GM19025 (cell line): ENCODE measurements around the gene TRPC5OS.

ENCODE experiments used
- ATAC-seq: cut with Tn5 transposase; IDR thresholded peaks from one replicate; pipeline ENCODE4 v1.9.1; 2021; ENCODE audit warnings: mild to moderate bottlenecking, low read depth, moderate library complexity; ENCODE audit not compliant: unreplicated experiment

TRPC5OS gene

DNA sequence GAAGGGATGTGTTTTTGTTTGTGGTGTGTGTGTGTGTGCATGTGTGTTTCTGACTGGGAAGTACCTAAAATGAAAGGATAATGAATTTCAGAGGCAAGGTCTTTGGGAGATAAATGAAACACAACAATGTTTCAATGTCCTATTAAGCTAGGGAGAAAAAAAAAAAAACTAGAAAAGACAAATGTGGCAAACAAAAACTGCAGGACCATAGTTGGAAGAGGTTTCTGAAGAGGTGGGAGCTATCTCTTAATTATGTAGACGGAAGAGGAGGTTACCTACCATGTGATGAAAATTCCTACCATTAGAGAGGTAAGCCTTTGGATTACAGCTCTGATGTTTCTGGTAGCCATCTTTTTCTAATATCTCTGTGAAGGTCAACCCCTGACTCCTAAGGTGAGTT lies at the start of gene TRPC5OS:
TSS of gene TRPC5OS (plus strand) at position 301 of the 400 bp plus-strand sequence. CDS start 25,669 bp downstream, outside the sequence.
- ATAC-seq: no peak

DNA sequence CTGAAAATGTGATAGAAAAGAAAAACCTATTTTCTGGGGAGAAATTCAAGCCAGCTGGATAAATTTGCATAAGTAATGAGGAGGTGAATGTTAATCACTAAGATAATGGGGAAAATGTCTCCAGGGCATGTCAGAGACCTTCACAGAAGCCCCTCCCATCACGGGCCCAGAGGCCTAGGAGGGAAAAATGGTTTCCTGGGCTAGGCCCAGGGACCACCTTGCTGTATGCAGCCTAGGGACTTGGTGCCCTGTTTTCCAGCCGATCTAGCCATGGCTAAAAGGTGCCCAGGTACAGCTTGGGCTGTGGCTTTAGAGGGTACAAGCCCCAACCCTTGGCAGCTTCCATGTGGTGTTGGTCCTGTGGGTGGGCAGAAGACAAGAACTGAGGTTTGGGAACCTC lies 46.6 kb upstream of the TRPC5OS start:
- no peak for ATAC-seq

DNA sequence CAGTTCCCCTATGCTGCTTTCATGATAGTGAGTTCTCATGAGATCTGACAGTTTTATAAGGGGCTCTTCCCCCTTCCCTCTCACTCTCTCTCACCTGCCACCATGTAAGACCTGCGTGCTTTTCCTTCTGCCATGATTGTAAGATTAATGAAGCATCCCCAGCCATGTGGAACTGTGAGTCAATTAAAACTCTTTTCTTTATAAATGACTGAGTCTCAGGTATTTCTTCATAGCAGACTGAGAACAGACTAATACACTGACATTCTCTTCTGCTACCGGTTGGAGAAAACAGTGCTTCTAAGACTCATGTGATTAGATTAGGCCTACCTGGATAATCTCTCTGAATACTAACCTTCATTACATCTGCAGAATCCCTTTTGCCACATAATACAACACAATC lies 45.4 kb upstream of the TRPC5OS start:
- no peak for ATAC-seq

DNA sequence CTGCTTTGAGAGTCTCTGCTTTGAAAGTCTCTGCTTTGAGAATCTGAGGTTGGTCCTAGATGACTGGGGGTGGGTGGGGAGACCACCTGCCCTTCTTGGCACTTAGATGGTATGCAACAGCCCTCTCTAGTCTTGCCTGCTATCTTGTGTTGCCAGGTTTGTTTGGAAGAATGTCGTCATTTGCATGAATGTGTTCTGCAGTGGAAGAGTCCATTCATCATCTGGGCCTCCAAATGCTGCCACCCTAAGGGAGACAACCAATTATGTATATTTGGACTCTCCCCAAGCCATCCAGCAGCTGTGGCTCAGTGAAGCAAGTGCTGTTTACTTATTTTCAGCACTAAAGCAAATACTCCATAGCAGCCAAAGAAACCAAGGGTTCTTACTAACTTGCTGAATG lies 44.6 kb upstream of the TRPC5OS start:
- no peak for ATAC-seq

DNA sequence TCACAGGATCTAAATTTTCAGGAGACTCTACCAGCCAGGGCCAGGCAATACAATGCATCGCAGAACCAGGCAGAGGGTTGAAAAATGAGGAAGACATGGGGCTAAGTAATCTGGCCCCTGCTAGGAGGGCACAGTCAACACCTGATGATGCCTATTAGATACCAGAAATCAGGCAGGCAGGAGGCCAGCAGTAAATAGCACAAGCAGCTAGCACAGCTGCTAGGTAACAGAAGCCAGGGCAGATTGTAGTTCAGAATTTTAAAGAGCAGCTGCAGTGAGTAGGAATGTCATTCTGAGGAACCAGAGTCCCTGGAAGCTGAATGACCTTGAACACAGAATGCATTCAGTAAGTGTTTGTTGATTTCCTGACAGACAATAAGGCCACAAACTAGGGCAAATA lies 38.8 kb upstream of the TRPC5OS start:
- ATAC-seq: no peak

DNA sequence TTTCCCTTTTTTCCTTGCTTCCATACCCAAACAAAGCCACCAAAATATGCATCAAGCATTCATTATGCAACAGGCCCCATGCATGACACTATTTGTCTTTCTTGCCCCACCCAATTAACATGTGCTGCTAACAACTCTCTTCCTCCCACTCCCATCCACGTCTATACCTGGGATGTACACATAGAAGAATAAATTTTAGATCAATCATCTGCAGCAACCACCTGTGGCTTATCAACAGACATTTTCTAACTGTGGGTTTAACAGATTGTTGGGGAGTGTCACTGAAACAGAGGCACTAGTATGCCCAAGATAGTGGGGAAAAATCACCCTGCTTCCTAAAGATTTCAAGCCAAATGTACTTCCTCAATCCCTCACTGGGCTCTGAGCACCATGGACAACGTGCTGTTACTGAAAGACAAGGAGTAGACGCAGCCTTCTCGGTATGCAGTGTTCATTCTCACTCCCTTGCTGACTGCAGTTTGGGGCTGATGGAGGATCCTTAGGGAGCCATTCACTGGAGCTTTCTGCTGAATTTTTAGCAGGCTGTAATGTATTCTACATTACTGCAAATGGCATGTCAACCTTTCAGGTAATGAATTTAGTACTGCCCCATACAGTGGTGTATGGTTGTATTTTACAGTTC lies 28.4 kb upstream of the TRPC5OS start:
- no peak for ATAC-seq

DNA sequence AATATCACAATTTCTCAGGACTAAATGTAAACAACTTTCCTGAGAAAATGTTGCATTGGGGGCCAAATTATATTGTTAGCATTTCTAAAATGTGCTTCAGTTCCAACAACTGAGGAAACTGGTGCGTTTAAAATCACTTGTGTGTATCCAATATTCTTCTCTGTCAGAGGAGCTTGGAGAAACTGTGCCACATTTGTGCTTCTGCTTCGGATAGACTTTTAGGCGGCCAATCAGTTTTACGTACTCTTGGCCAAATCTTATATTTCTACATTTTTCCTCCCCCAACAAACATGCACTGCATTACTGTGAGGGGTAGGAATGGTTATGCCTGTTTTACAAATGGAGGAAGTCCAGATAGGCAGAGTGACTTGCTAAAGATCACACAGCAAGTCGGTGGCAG lies 27.4 kb upstream of the TRPC5OS start:
- no peak for ATAC-seq

DNA sequence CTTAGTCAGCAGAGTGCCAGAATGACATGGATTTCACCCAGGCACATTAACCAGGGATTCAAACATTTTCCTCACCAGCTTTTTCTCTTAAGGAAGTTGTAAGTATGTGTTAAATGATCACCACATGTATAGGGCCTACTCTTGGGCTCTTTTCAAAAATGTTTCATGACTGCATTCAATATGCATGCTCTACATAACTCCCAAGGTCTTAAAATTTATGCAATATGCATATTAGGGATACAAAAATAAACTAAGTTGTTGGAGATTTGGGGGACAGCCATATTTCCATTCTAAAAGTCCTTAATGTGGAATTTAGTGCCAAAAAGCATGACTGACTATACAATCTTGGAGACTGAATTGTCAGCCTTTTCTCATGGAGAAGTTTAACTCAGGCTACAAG lies 25.0 kb upstream of the TRPC5OS start:
- no peak for ATAC-seq

DNA sequence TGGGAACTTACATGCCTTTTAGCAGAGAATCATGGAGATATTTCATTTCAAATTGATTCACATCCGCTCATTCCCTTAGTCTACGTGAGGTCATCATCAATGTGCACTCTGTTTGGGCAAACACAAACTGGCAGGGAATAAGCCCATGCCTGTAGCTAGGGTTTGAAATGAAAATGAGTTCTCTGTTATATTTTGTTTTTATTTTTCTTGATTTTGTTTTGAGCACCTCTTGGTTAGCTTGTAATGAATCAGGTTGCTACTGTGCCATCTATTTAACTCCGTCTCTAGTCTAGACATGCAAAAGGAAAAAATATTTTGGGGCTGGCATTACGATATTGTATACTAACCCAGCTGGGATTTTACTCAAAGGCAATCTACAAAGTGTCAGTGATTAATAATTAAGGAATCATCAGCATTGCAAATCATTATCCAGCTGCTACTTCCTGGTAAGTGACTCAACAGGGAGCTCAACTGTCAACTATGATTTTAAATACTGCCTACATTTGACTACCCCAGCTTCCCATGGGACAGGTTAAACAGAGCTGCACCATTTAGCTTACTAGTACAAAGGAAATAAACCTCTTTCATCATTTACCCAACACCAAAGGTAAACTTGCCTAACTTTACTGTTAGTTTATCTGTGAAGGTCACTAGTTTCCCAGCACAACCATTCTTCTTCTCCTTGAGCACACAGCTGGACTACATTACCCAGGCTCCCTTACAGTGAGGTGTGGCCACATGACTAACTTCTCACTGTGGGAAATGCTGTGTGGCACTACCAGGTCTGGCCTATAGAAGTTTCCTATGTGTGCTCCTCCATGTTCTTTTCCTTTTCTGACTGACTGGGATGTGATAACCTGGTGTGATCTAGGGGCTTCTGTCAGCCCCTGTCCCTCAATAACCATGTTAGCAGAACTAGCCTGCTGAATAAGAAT lies 21.2 kb upstream of the TRPC5OS start:
- no peak for ATAC-seq

DNA sequence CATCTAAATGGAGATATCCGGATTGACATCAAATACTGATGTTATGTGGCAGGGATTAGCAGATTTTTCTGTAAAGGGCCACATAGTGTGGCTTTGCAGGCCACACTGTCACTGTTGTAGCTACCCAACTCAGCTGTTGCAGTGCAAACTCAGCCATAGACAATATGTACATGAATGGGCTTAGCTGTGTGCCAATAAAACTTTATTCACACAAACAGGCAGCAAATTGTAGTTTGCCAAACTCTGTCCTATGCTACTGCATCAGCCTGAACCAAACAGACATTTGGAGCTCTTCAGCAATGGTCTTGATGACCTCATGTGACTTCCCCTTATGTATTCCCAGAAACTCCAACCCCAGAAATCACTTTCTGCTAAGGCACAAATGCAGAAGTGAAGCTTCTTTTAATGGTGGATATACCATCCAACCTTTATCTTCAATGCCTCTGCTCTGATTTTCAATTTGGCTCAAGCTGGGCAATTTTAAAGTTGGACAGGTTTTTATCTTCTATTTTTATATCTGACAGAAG lies 18.4 kb upstream of the TRPC5OS start:
- no peak for ATAC-seq

DNA sequence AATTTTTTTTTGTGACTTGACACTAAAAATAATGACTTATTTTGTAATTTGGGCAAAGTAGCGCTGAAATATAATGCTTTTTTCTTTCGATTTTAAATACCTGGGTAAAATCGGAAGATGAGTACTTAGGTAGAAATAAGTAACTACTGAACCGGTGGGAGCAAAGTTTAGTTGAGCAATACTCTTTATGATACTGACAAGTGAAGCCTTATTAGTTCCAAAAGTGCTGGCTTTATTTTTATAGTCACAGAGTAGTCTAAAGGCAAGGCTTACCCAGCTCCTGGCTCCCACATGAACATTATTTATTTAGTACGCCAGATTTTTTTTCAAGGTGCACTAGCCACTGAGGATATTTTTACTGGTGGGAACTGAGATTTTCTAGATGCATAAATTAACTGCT lies 14.4 kb upstream of the TRPC5OS start:
- ATAC-seq: no peak

DNA sequence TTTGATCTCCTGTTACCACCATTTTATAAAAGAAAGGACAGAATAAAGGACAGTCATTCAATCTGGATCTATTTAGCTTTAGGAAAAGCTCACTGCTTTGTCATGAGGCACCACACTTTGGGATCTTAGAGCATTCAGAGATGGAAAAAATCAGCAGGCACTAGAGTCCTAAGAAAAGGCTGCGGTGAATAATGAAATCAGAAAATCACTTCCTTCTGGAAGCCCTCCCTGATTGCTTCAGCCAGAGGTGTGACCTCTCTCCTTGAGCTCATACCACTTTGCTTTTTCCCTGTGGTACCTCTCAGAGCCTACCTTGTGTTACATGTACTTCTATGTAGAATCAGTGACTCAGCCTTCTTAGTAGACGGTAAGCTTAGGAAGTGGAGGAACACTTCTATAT lies 8.7 kb upstream of the TRPC5OS start:
- ATAC-seq: no peak

DNA sequence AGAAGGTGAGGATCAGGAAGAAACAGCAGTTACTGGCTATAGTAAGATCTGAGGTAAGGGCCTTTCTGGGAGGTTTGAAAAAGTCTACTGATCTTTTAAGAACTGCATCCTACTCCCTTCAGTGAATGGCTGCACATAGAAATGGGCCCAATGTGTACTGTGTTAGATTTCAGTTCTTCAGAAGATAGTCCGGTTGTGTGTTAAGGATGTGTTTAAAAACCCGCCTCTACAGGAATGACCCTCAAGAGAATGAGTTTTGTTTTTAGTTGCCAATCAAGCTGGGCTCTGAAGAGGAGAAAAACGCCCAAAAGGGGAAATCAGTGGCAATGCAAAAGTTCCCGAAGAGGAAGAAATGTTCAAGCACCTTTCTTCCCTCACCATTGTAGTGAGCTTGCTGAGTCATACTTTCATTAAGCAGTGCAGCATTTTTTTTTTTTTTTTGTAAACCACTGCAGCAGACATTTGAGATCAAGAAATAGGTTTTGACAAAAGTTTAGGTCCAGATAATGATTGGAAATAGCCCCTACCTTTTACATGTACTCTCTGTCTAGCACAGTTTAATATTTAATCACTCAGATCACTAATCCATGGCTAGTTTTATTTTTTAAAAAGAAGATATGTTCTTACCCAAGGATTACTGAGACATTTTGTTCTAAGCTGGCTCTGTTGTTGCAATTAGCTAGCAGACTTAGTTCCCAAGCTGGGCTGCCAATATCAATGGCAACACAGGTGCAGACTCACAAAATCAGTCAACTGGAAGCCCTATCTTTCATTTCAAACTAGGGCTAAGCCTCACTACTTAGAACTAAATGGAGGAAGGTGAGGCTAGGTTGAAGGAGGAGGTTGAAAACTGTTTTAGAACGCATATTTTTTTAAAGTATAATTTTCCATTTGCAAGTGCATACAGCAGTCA lies 7.0 kb upstream of the TRPC5OS start:
- peak; percentile 23 for ATAC-seq

DNA sequence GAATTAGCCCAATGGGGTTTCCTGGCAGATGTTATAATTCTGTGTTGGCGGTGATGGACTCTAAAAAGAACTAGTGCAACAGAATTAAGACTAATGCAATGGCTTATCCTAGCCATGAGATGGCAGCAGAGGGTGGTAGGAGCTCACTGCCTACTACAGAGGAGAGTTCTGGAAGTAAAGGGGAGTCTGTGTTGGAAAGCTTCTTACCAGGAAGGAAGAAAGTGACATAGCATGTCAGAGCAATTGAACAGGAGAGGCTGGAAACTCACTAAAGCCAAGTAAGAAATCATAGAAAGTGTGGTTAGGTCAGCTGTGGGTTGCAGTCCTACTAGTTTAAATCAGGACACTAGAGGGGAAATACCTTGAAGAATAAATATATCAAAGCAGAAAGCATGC lies 6.3 kb upstream of the TRPC5OS start:
- ATAC-seq: peak; percentile 59

DNA sequence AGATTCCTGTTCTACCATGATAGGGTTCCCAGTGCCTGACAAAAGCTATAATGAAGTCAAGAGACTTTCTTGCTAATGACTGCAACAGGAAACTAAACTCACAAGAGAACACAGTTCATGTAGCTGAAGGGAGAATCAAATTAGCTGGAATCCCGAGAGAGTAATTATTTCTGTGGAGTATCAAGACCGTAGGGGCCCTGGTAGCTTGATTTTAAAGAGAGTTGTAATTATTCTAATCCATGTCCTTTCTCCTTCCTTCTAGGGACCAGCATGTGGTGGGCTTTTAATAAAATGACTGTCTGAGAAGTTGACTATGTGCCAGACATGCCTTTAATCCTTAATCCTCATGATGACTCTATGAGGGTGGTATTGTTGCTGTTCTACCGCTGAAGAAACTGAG lies 1.7 kb upstream of the TRPC5OS start:
- no peak for ATAC-seq

DNA sequence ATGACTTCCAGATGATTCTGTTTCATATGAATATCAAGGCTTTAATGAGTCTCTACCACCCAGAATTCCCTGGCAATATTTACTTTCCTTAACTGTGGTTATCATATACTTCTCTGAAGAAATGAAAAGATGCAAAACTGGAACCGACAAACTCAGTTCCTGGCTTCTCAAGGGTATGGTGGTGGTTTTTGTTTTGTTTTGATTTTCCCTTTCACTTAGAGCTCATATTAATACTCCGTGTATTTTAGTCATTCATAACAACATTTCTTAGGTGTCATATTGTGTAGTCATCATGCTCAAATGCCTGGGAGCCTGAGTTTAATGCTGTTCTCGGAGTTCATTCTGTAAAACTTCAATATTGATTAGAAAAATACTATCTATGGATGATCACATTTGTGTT lies 665 bp downstream of the TRPC5OS start:
- no peak for ATAC-seq

DNA sequence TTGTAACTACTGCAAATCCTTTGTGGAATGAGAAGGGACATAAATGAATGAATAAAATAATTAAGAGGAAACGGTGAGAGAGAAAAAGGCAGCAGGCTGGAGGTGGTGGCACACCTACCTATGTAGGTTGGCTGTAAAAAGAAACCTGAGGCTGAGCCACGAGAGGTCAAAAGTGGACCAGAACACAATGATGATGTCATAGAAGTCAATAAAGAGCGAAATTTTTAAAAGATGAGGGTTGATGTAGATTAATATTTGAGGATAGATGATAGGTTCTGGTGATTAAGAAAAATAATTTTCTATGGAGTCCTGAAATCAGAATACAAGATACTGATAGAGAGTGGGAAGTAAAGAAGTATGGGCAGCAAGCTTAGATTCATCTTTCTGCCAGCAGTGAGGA lies 1.7 kb downstream of the TRPC5OS start:
- no peak for ATAC-seq

DNA sequence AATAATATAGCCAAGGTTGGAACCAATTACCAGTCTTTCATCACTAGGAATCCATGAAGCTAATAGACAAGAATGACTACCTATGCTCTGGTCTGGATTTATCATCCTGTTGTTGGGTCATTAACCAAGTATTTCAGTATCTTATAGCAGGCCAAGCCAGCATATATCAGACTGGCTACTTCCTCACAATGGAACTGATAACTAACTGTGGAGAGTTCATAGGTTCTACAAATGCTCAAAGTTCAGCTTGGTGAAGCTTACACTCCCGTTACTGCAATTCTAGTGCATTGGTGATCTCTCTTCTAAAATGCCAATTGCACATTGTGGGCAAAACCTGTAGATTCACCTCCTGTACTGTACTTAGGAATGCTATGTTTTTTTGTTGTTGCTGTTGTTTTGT lies 4.8 kb downstream of the TRPC5OS start:
- no peak for ATAC-seq

DNA sequence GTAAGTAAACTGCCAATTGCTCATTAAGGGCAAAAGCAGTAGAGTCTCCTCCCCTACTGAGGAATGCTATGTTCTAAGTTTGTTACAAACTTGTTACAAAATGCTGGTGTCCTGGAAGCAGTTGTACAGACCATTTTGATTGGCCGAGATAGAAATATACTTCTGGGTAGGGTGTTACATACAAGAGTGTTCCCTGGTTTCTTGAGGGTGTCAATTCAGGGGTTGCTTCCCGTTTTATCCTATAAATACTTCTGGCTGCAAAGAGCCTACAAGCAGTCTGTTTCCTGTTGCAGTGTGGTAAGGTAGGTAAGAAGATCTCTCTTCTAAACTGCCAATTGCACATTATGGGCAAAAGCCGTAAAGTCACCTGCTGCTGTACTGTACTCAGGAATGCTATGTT lies 5.7 kb downstream of the TRPC5OS start:
- ATAC-seq: no peak

DNA sequence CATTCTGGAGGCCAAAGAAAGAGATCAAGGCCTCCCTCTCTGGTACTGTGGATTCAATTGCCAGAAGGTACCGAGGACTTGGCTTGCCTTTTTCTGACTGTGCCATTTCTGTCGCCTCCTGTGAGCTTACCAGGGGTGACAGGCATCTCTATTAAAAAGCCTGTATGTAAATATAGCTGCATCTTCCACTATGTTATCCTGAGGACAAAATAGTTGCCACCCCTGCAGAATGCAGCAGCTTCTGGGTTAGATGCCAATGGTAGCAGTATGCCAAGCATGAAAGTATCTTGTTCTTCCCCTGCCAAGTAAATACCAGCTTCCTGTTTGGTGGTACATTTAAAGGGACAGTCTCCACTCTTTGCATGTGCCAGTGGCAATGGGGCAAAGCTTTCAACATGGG lies 10.7 kb downstream of the TRPC5OS start:
- no peak for ATAC-seq

DNA sequence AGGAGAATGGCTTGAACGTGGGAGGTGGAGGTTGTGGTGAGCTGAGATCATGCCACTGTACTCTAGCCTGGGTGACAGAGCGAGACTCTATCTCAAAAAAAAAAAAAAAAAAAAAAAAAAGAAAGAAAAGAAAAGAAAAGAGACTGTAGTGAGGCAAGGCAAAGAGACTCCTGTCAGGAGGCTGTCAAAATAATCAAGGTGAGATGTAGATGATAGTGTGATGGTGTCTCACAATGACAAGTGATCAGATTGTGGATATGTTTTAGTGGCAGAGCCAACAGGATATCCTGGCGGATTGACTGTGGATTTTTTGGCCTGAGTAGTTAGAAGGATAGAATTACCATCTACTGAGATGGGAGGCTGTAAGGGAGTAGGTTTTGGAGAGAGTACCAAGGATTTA lies 12.6 kb downstream of the TRPC5OS start:
- no peak for ATAC-seq
